Cardiac atrium fibroblast (primary cell): ENCODE results near the gene RPL36. TPM values are rescaled to one million over a fixed set of nuclear protein-coding genes. Genes with fewer than 3 reads are reported as not detected.

Experiments used
- total RNA-seq: library from RNA; depleted of rRNA; stranded (reverse); fragments of >200 nt; gene quantifications from 2 replicates; pipeline ENCODE4 v1.2.3, GENCODE V29; 2015

RPL36 gene
- 711 and 1,265 TPM in 2 replicates for total RNA-seq

DNA sequence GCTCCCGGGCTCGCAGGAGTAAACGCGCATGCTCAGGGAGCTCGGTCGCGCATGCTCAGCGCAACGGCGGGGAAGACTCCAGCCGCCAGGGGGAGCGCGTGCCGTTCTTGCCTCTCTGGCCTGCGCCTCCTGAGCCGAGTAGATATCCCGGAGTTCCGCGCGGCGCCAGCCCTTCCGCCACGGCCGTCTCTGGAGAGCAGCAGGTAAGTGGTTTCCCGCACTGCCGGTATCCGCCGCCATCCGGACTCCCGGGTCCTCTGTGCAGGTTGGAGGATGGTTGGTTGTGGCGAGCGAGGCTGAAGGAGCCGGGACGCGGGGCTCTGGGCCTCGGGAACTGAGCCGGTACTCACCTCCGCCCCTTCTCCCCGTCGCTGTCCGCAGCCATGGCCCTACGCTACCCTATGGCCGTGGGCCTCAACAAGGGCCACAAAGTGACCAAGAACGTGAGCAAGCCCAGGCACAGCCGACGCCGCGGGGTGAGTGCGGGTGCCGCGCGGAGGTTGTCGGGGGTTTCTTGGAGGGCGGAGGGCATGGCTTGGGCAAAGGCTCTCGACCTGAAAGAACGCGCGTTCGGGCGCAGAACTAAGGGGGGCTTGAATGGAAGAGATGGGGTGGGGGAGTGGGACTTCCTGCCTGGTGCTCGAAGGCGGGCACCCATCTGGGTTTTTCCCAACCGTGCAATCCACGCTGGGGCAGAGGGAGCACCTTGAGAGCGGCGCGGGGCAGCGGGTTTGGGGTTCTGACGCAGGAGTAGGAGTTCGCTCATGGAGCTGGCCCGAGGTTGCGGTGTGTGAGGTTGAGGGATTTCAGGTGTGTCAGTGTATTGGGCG is at the start of gene RPL36:
RPL36 (plus strand) TSS at position 171 of the 830 bp plus-strand sequence; CDS start at position 384, 213 bp downstream.

DNA sequence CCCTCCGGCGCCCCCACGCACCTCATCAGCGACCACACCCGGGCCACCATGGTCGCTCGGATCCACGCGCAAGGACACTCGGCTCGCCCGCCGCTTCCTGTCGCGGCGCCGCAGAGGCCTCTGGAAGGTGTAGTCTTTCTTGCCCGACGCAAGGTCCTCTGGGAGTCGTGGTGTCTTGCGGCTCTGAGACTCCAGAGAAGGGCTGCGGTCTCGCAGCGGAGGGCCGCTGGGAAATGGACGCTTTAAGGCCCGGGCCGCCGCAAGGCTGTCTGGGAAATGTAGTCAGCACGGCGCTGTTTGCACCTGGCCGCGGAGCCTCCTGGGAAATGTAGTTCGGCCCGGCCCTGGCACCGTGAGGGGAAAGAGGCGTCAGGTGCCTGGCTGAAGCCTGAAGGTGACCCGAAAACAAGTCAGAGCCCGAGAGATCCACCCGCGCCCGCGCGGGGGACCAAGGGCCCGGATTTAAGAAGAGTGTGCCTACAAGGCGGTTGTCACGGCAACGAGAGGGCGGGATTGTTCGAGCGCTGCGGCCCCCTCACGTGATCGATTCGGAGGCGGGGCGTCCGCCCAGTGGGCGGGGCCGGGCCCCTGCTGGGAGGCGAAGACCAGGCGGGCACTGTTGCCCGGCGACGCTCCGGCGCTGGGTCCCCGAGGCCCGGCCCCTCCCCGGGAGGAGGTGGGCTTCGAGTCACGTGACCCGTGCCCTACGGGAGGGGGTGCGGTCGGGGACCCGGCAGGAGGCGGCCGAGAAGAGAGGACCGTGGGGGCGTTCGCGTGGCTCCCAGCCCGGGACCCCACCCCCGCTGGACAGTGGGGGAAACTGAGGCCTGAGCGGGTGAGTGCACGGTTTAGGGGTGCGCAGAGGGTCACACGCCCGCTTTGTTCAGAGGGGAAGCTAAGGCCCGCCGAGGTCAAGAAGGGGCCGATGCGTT is 9.4 kb upstream of the RPL36 start, which contains the start of the genes HSD11B1L and MICOS13:
HSD11B1L (plus strand) TSS at position 591 of the 932 bp plus-strand sequence. CDS start 3,806 bp downstream, outside the sequence.
MICOS13 (minus strand) TSS at position 80 of the 932 bp plus-strand sequence; CDS start at position 50, 30 bp downstream.

DNA sequence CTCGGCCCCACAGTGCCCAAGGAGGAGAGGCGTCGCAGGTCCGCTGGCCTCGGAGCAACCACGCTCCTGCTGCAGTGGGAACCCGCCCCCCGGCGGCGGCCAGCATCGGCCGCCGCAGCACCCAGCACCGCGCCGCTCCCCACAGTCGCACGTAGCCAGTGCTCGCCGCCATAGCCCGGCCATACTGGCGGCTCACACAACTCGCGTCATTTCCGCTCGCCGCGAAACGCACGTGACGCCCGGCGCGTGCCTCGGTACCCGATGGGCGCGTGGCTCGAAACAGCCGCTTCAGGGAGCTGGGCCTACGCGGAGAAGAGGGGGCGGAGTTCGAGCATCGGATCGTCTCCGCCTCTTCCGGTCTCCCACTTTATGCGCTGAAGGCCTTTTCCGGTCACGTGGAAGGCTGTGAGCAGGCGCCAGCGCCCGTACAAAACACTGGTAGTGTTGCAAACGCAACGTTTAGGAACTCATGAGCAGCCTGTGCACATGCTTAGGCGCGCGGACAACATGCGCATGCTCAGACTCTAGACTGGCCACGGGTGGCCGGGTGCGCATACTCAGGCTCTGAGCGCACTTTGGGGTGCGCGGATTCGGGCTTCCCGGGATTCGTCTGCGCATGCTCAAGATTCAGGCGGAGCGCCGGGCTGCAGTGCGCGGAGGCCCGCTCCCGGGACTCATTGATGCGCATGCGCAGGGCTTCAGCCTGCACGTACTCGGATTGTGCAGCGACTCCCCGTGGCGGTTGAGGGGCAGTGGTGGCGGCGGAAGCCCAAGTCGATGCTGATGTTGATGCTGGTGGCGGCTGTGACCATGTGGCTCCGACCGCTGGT is 30.1 kb downstream of the RPL36 start, which contains the start of the genes CATSPERD and LONP1:
CATSPERD (plus strand) TSS at position 677 of the 830 bp plus-strand sequence; CDS start at position 778, 101 bp downstream.
LONP1 (minus strand) TSS at position 186 of the 830 bp plus-strand sequence; CDS start at position 172, 14 bp downstream.

Other genes starting within 250 kb of the RPL36 start
- gene ZNRF4, start 234.9 kb upstream of the RPL36 start, total RNA-seq, result not detected in 2 replicates
- gene TINCR, start 122.3 kb upstream of the RPL36 start, total RNA-seq, result under 0.01 TPM in 1 of 2 replicates, not detected in the other
- 13.2 and 19.0 TPM in 2 replicates for gene SAFB2, start 67.5 kb upstream of the RPL36 start, total RNA-seq
- 16.6 and 28.2 TPM in 2 replicates for gene SAFB, start 67.2 kb upstream of the RPL36 start, total RNA-seq
- 50.9 and 81.3 TPM in 2 replicates for gene MICOS13, start 9.8 kb upstream of the RPL36 start, total RNA-seq
- 13.1 and 13.9 TPM in 2 replicates for gene HSD11B1L, start 9.3 kb upstream of the RPL36 start, total RNA-seq
- gene LONP1, start 29.9 kb downstream of the RPL36 start, total RNA-seq, result 92.7 and 95.5 TPM in 2 replicates
- gene CATSPERD, start 30.3 kb downstream of the RPL36 start, total RNA-seq, result not detected in 2 replicates
- gene PRR22, start 94.5 kb downstream of the RPL36 start, total RNA-seq, result 0.36 and 0.49 TPM in 2 replicates
- 18.6 and 19.3 TPM in 2 replicates for gene DUS3L, start 100.9 kb downstream of the RPL36 start, total RNA-seq
- gene NRTN, start 114.8 kb downstream of the RPL36 start, total RNA-seq, result not detected in 2 replicates
- not detected in 2 replicates for gene FUT6, start 149.4 kb downstream of the RPL36 start, total RNA-seq
- not detected in 2 replicates for gene FUT3, start 161.2 kb downstream of the RPL36 start, total RNA-seq
- gene FUT5, start 180.2 kb downstream of the RPL36 start, total RNA-seq, result not detected in 2 replicates
- gene NDUFA11, start 213.5 kb downstream of the RPL36 start, total RNA-seq, result 316 TPM in 2 replicates
- gene VMAC, start 214.6 kb downstream of the RPL36 start, total RNA-seq, result 3.2 and 4.7 TPM in 2 replicates
- gene CAPS, start 224.0 kb downstream of the RPL36 start, total RNA-seq, result 2.6 and 16.1 TPM in 2 replicates